HEK293 (cell line): ENCODE results near the gene CYP2A13.

Source experiments
- CTCF ChIP-seq: fragments of 450-650 bp; formaldehyde crosslinking; IDR thresholded peaks from 2 replicates; pipeline ENCODE4 v1.5.1; 2016; ENCODE audit warnings: missing biosample characterization, missing genetic modification characterization
- RBAK ChIP-seq: fragments of 450-650 bp; formaldehyde crosslinking; IDR thresholded peaks from 2 replicates; pipeline ENCODE4 v1.5.1; 2016; ENCODE audit warnings: missing biosample characterization, missing genetic modification characterization
- SP7 ChIP-seq: fragments of 450-650 bp; formaldehyde crosslinking; IDR thresholded peaks from 2 replicates; pipeline ENCODE4 v1.5.1; 2016; ENCODE audit warnings: missing biosample characterization, missing genetic modification characterization
- YY2 ChIP-seq: fragments of 450-650 bp; formaldehyde crosslinking; IDR thresholded peaks from 2 replicates; pipeline ENCODE4 v1.5.1; 2016; ENCODE audit warnings: missing biosample characterization, missing genetic modification characterization
- ZNF2 ChIP-seq: fragments of 450-650 bp; formaldehyde crosslinking; IDR thresholded peaks from 2 replicates; pipeline ENCODE4 v1.5.1; 2016; ENCODE audit warnings: missing biosample characterization, missing genetic modification characterization
- ZNF202 ChIP-seq: fragments of 450-650 bp; formaldehyde crosslinking; IDR thresholded peaks from 2 replicates; pipeline ENCODE4 v1.5.1; 2016; ENCODE audit warnings: missing biosample characterization, missing genetic modification characterization, borderline replicate concordance
- ZNF585B ChIP-seq: fragments of 450-650 bp; formaldehyde crosslinking; IDR thresholded peaks from 2 replicates; pipeline ENCODE4 v1.5.1; 2016; ENCODE audit warnings: missing biosample characterization, missing genetic modification characterization
- ZNF654 ChIP-seq: fragments of 450-650 bp; formaldehyde crosslinking; IDR thresholded peaks from 2 replicates; pipeline ENCODE4 v1.5.1; 2016; ENCODE audit warnings: low read depth, missing biosample characterization, missing genetic modification characterization
- ZNF660 ChIP-seq: fragments of 450-650 bp; IDR thresholded peaks from 2 replicates; pipeline ENCODE4 v1.5.1; 2018; ENCODE audit warnings: missing biosample characterization, mild to moderate bottlenecking, missing genetic modification characterization
- ZSCAN16 ChIP-seq: fragments of 450-650 bp; formaldehyde crosslinking; IDR thresholded peaks from 2 replicates; pipeline ENCODE4 v1.5.1; 2016; ENCODE audit warnings: missing biosample characterization, missing genetic modification characterization
- ZSCAN30 ChIP-seq: fragments of 450-650 bp; IDR thresholded peaks from 2 replicates; pipeline ENCODE4 v1.5.1; 2018; ENCODE audit warnings: missing biosample characterization, mild to moderate bottlenecking, missing genetic modification characterization, moderate library complexity
- TF ChIP-seq, protein P1 (sequence below): fragments of 450-650 bp; formaldehyde crosslinking; IDR thresholded peaks from 2 replicates; pipeline ENCODE4 v1.5.1; 2016; ENCODE audit warnings: missing biosample characterization, missing genetic modification characterization
- TF ChIP-seq, protein P2 (sequence below): fragments of 450-650 bp; formaldehyde crosslinking; IDR thresholded peaks from 2 replicates; pipeline ENCODE4 v1.5.1; 2016; ENCODE audit warnings: missing biosample characterization, missing genetic modification characterization

Gene CYP2A13

DNA sequence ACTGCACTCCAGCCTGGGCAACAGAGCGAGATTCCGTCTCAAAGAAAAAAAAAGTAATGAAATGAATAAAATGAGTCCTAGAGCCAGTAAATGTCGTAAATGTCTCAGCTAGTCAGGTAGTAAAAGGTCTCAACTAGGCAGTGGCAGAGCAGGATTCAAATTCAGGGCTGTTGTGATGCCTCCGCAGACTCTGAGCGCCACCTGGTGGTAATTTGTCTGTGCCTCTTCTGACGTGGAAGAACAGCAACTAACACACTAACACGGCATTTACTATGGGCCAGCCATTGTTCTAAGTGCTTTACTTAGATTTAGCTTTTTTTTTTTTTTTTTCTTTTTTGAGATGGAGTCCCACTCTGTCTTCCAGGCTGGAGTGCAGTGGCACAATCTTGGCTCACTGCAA, 56.2 kb downstream of the CYP2A13 start (continued):
- TF ChIP-seq SP7 (0 out of 2 replicates have a peak, but pooled peaks have one; percentile 42), ZNF202 (tag by site-specific recombination) (no peak), ZSCAN30 (tag by site-specific recombination) (peak; percentile 50; the same call in 1 of the 2 replicates), CTCF (tag by site-specific recombination) (peak; percentile 91), ZNF660 (tag by site-specific recombination) (peak; percentile 27; the same call in 1 of the 2 replicates), ZNF2 (tag by site-specific recombination) (peak; percentile 81), YY2 (tag by site-specific recombination) (peak; percentile 53; the same call in 1 of the 2 replicates), ZNF654 (tag by site-specific recombination) (peak; percentile 98), RBAK (tag by site-specific recombination) (no peak), ZNF585B (no peak), ZSCAN16 (tag by site-specific recombination) (no peak)
- TF ChIP-seq, protein P1, sequence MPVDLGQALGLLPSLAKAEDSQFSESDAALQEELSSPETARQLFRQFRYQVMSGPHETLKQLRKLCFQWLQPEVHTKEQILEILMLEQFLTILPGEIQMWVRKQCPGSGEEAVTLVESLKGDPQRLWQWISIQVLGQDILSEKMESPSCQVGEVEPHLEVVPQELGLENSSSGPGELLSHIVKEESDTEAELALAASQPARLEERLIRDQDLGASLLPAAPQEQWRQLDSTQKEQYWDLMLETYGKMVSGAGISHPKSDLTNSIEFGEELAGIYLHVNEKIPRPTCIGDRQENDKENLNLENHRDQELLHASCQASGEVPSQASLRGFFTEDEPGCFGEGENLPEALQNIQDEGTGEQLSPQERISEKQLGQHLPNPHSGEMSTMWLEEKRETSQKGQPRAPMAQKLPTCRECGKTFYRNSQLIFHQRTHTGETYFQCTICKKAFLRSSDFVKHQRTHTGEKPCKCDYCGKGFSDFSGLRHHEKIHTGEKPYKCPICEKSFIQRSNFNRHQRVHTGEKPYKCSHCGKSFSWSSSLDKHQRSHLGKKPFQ (tag by site-specific recombination) = no peak
- TF ChIP-seq, protein P2, sequence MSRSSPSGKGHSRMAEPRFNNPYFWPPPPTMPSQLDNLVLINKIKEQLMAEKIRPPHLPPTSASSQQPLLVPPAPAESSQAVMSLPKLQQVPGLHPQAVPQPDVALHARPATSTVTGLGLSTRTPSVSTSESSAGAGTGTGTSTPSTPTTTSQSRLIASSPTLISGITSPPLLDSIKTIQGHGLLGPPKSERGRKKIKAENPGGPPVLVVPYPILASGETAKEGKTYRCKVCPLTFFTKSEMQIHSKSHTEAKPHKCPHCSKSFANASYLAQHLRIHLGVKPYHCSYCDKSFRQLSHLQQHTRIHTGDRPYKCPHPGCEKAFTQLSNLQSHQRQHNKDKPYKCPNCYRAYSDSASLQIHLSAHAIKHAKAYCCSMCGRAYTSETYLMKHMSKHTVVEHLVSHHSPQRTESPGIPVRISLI (tag by site-specific recombination) = peak; percentile 67; the same call in 1 of the 2 replicates
